Fibroblast of lung (primary cell): ENCODE data around the gene RASSF1. TPM values are rescaled to one million over a fixed set of nuclear protein-coding genes. Genes with fewer than 3 reads are reported as not detected.
A peak's percentile ranks its signal among the peaks of the same experiment; 100 is the strongest.

Source experiments
- DNase-seq, 2 donors: peaks; one replicate each; pipeline versions ENCODE4 v3.0.0 to v3.0.0-alpha.2; 2010; ENCODE audit warnings: low read depth in 2 of 2
- H2AFZ ChIP-seq: 2 replicates; pipeline ENCODE4 v1.5.1; 2012; ENCODE audit warnings: low read length, control low read depth, inconsistent platforms
- H3K27ac ChIP-seq: 2 replicates; pipeline ENCODE4 v1.5.1; 2011; ENCODE audit warnings: low read length, control low read depth; ENCODE audit not compliant: insufficient read depth
- H3K27me3 ChIP-seq: 2 replicates; pipeline ENCODE4 v1.5.1; 2011; ENCODE audit warnings: mild to moderate bottlenecking, low read length; ENCODE audit not compliant: control insufficient read depth, insufficient read depth
- H3K36me3 ChIP-seq: 2 replicates; pipeline ENCODE4 v1.5.1; 2011; ENCODE audit warnings: low read length; ENCODE audit not compliant: control insufficient read depth, insufficient read depth
- H3K4me1 ChIP-seq: 2 replicates; pipeline ENCODE4 v1.5.1; 2011; ENCODE audit warnings: low read length; ENCODE audit not compliant: control insufficient read depth, insufficient read depth; ENCODE audit errors: extremely low read depth
- H3K4me2 ChIP-seq: 2 replicates; pipeline ENCODE4 v1.5.1; 2011; ENCODE audit warnings: low read length, control low read depth; ENCODE audit not compliant: insufficient read depth; ENCODE audit errors: extremely low read depth
- H3K4me3 ChIP-seq, 4 experiments: fragments of 200-600 bp in 1 of 4; sonication (generic) in 1 of 4; replicated peaks in 1 of 4; 2 replicates each; pipeline ENCODE4 v1.5.1; 2011 to 2016; ENCODE audit warnings: low read length in 4 of 4, low read depth in 3 of 4, mild to moderate bottlenecking in 3 of 4, control low read depth in 2 of 4, inconsistent platforms in 1 of 4, mixed read lengths in 1 of 4; ENCODE audit not compliant: insufficient read depth in 1 of 4; ENCODE audit errors: control extremely low read depth in 1 of 4
- H3K79me2 ChIP-seq: 2 replicates; pipeline ENCODE4 v1.5.1; 2012; ENCODE audit warnings: mild to moderate bottlenecking, low read length, inconsistent platforms; ENCODE audit not compliant: control insufficient read depth, insufficient read depth
- H3K9ac ChIP-seq: 2 replicates; pipeline ENCODE4 v1.5.1; 2011; ENCODE audit warnings: mild to moderate bottlenecking, low read length, control low read depth; ENCODE audit not compliant: insufficient read depth
- H3K9me3 ChIP-seq: 2 replicates; pipeline ENCODE4 v1.5.1; 2012; ENCODE audit warnings: low read depth, low read length; ENCODE audit not compliant: control insufficient read depth, insufficient read depth
- H4K20me1 ChIP-seq: 2 replicates; pipeline ENCODE4 v1.5.1; 2011; ENCODE audit warnings: low read length; ENCODE audit not compliant: control insufficient read depth, insufficient read depth; ENCODE audit errors: extremely low read depth
- CTCF ChIP-seq, 2 donors: IDR thresholded peaks in 1 of 2; conservative IDR thresholded peaks in 1 of 2; 1 replicate in 1 of 2; 2 replicates in 1 of 2; pipeline ENCODE4 v1.5.1; 2011 to 2012; ENCODE audit warnings: low read length in 2 of 2, control low read depth in 1 of 2, inconsistent platforms in 1 of 2, low read depth in 1 of 2, mild to moderate bottlenecking in 1 of 2
- EZH2 ChIP-seq: IDR thresholded peaks from 2 replicates; pipeline ENCODE4 v1.5.1; 2012; ENCODE audit warnings: low read length, control low read depth, mild to moderate bottlenecking; ENCODE audit errors: missing control alignments
- polyA plus RNA-seq, 2 donors: library from polyadenylated mRNA; depleted of rRNA in 1 of 2; stranded (reverse) in 1 of 2; unstranded in 1 of 2; fragments of >200 nt; gene quantifications; 2 replicates each; pipeline ENCODE4 v1.2.1, GENCODE V29; 2011 to 2012; ENCODE audit warnings: missing spikeins in 1 of 2
- total RNA-seq: library from RNA; depleted of rRNA; stranded (reverse); fragments of >200 nt; gene quantifications from 2 replicates; pipeline ENCODE4 v1.2.1, GENCODE V29; 2014

The RASSF1 gene
- total and polyA plus RNA-seq, 2 donors (not counting 1 experiment from before 2014, with no cell fraction given): 32.4 to 41.7 TPM

GRCh38 chr3:50324351-50325112, 16.1 kb downstream of the RASSF1 start:
- H3K36me3 ChIP-seq: peaks cover 3% of the 10 kb centered on the region
- H4K20me1 ChIP-seq: no peaks in the 10 kb centered on the region
- no peak overlapping the region for H3K27ac ChIP-seq
- H3K4me1 ChIP-seq: peaks cover 10% of the 10 kb centered on the region
- DNase-seq: peak; percentile 52 to 66
- TF ChIP-seq EZH2 (no peak), CTCF (conservative IDR thresholded peaks at IDR 0.05 in 1 of 2, IDR thresholded peaks at IDR 0.05 in 1 of 2; ENCODE audit: low read depth in 1 of 2, low read length in 2 of 2) (peak; percentile 80 to 94)
- H3K79me2 ChIP-seq: peaks cover 23% of the 10 kb centered on the region
- H2AFZ ChIP-seq: no peak overlapping the region
- H3K27me3 ChIP-seq: no peaks in the 10 kb centered on the region
- H3K9me3 ChIP-seq: no peaks in the 10 kb centered on the region
- H3K9ac ChIP-seq: no peak overlapping the region
- no peak overlapping the region for H3K4me3 ChIP-seq
- H3K4me2 ChIP-seq: no peak overlapping the region

DNA sequence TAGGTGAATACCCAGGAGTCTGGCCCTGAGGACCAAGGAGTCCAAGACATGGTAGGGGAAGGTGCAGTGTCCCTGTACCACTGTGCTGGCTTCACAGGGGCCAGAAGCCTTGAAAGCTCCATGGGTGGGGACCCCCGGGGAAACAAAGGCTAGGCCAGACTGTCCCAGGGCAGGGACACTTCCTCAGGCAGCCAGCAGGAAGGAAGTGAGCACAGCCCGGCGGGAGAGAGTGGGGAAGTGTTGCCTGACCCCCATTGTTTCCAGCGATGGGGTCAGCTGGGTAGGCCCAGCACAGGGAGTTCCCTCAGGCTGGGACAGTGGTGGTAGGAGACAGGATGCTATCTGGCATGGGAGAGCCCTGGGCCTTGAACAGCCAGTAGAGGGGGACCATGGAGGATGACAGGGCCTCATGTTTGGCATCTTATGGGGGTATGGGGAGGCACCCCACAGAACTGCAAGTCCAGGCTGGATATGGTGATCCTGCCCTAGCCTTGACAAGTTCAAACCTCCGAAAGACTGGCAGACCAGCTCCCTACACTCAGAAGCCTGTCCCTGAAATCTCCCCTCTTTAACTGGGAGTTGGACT, 16.9 kb downstream of the RASSF1 start:
- peaks cover 8% of the 10 kb centered on the region for H3K36me3 ChIP-seq
- no peaks in the 10 kb centered on the region for H3K9me3 ChIP-seq
- H3K9ac ChIP-seq: no peak overlapping the region
- H4K20me1 ChIP-seq: no peaks in the 10 kb centered on the region
- H3K4me2 ChIP-seq: no peak overlapping the region
- H3K4me3 ChIP-seq: no peak overlapping the region
- H3K27ac ChIP-seq: no peak overlapping the region
- H3K4me1 ChIP-seq: peaks cover 10% of the 10 kb centered on the region
- H3K27me3 ChIP-seq: no peaks in the 10 kb centered on the region
- H3K79me2 ChIP-seq: peaks cover 31% of the 10 kb centered on the region
- DNase-seq: no peak
- no peak overlapping the region for H2AFZ ChIP-seq
- TF ChIP-seq CTCF (conservative IDR thresholded peaks at IDR 0.05 in 1 of 2, IDR thresholded peaks at IDR 0.05 in 1 of 2; ENCODE audit: low read depth in 1 of 2, low read length in 2 of 2) (no peak), EZH2 (no peak)

DNA sequence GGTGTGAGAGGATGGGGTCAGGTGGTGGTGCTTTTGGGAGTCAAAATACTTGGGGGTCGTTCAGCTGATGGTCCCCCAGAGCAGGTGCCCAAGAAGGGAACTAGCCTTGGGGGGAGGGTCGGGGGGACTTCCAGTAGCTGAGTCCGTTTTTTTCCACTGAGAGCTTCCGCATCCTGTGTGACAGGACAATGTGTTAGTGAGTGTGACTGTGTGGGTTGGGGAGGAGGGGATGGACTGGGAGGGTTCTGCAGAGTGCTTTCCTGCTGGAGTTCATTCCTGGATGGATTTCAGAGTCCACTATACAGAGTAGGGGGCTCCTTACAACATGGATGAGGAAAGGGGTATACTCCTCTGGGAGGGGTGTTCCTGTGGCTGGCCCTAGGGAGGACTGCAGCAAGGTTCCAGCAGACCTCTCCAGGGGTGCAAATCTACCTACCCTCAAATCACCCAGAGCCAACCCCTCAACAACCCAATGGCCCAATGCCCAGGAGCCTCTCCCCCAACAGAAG, 17.5 kb downstream of the RASSF1 start:
- peaks cover 34% of the 10 kb centered on the region for H3K79me2 ChIP-seq
- TF ChIP-seq EZH2 (no peak), CTCF (conservative IDR thresholded peaks at IDR 0.05 in 1 of 2, IDR thresholded peaks at IDR 0.05 in 1 of 2; ENCODE audit: low read depth in 1 of 2, low read length in 2 of 2) (no peak)
- DNase-seq: no peak
- no peak overlapping the region for H2AFZ ChIP-seq
- H3K4me2 ChIP-seq: no peak overlapping the region
- no peaks in the 10 kb centered on the region for H4K20me1 ChIP-seq
- H3K27me3 ChIP-seq: no peaks in the 10 kb centered on the region
- peaks cover 8% of the 10 kb centered on the region for H3K4me1 ChIP-seq
- H3K9ac ChIP-seq: no peak overlapping the region
- no peaks in the 10 kb centered on the region for H3K9me3 ChIP-seq
- H3K4me3 ChIP-seq: no peak overlapping the region
- no peak overlapping the region for H3K27ac ChIP-seq
- peaks cover 14% of the 10 kb centered on the region for H3K36me3 ChIP-seq
